Measurements from ENCODE around the gene DPEP2NB.
"Not testable (repeated sequence)": the region's sequence is repeated elsewhere in the genome, so short reads cannot be mapped to it uniquely, and the experiment has no call there.

DPEP2NB gene

GRCh38 chr16:67982011-67982696, 33.6 kb downstream of the DPEP2NB start:
- DNase-seq (ENCODE audit: low spot score): no peak

DNA sequence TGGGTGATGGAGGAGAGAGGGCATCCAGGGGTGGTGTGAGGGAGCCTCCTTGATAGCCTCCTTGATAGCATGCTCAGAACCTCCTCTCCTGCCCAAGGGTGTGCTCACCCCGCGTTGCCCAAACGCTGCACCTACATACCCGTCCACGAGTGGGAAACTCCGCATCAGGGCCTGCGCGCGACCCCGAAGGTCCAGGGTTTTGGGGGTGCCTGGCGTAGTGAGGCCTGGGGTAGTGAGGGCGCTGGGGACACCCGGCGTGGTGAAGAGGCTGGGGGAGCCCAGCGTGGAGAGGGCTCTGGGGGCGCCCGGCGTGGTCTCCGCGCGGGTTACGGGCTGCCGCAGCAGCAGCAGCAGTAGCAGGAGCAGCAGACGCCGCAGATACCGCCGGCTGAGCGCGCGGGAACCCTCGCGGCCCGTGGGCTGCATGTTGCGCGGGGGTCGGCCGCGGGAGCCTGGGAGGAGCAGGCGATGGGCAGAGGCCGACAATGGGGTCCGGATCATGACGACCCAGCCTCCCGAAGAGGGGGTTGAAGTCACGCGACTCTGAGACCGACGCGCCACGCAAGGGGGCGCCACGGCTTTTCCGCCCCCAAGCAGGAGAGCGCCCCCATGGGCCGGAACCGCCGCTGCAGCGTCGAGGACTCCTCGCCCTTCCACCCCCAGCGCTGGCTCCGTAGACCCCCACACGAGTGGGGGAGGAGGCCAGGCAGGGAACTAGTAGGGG, 35.6 kb downstream of the DPEP2NB start, which contains the start of gene DPEP3:
Gene DPEP3, minus strand, starts transcription at position 545 of the 724 bp plus-strand sequence. Its CDS starts 119 bp downstream, at position 426.
- no peak for DNase-seq (ENCODE audit: low spot score)

DNA sequence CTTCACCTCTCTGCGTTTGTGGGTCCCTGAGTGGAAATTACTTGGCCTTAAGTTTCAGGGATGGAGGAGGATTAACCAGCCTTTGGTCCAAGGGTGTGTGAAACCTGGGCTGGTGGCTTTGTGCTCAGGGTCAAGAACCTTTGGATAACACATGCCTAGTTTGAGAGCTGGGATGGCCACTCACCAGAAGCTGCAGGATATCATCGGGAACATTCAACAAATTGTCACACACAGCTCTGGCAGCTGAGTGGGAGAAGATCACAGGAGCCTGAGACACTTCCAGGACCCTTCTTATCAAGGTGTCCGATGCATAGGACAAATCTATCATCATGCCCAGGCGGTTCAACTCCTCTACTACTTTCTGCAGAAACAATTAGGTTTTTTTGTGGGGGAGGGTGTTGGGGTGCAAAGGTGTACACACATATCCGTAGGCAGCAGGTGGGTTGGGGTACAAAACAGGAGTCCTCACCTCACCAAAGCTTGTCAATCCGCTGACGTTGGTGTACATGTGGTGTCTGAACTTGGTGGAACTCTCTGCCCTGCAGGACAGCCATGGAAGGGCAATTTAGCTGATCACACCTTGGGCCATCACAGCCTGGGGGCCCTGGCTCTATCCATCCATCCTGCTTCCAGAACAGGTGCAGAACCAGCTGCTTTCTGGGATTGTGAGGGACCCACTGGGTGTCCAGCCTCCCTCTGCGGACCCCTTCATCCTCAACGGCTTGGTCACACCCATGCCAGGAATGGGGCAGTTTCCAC, 38.1 kb downstream of the DPEP2NB start:
- DNase-seq (ENCODE audit: low spot score): no peak

GRCh38 chr16:67977005-67977404, 38.7 kb downstream of the DPEP2NB start:
- no peak for DNase-seq (ENCODE audit: low spot score)

- no peak for DNase-seq (ENCODE audit: low spot score)
These were observed 39.5 kb downstream of the DPEP2NB start for GRCh38 chr16:67976205-67976604.

DNA sequence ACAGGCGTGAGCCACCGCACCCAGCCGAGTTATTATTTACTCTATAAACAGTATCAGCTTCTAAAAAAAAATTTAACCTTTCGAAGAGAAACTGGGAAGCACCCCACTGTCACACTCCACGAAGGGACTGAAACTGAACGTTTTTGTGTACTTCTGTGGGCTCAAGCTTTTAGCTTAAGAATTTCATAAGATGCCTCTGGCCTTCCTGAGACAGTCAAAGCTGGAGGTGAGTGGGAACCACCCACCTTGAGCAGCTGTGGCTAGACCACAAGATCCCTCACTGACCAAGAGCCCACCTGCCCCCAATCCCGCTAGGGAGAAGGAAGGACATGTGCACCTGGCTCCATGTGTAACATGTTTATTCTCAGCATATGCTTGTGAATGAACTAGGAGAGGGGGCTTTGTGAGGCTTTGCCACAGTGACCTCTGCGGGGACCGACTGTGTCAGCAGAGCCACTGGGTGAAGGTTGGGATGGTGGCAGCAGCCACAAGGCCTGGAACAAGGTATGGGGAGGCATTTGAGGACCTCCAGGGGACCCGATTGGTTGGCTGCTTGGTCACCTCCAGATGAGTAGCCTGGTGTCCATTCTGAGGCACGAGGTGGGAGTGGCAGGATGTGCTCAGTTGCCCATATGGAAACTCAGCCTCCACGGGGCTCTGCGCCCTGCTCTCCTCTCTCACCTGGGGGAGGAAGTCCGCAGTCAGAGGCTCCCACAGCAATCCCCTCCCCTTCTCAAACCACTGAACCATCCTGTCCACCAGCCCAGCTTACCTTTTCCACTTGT, 40.2 kb downstream of the DPEP2NB start:
- no peak for DNase-seq (ENCODE audit: low spot score)

DNA sequence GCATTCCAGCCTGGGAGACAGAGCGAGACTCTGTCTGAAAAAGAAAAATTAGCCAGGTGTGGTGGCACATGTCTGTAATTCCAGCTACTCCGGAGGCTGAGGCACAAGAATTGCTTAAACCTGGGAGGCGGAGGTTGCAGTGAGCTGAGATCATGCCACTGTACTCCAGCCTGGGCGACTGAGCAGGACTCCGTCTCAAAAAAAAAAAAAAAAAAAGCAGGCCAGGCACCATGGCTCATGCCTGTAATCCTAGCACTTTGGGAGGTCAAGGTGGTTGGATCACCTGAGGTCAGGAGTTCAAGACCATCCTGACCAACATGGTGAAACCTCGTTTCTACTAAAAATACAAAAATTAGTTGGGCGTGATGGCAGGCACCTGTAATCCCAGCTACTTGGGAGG, 43.4 kb downstream of the DPEP2NB start:
- not testable (repeated sequence) for DNase-seq (ENCODE audit: low spot score)

DNA sequence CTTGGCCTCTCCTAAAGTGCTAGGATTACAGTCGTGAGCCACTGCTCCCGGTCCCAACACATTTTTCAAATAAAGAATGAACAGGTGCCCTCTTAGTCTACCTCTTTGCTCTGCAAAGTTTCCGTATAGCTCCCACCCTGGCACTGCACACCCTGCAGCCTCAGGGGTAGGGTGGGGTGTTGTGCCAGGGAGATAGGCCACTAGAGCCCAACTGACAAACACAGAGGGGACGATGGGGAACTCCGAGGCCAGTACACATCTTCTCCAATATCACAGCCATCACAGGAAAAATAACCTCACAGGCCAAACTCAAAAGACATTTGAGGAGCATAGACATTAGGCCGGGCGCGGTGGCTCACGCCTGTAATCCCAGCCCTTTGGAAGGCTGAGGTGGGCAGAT, 44.6 kb downstream of the DPEP2NB start:
- no peak for DNase-seq (ENCODE audit: low spot score)

- DNase-seq (ENCODE audit: low spot score): no peak
These were observed 46.3 kb downstream of the DPEP2NB start for GRCh38 chr16:67969254-67970039.

- peak; percentile 58 for DNase-seq (ENCODE audit: low spot score)
These were observed 47.1 kb downstream of the DPEP2NB start, which contains the start of gene SLC12A4 for GRCh38 chr16:67968400-67969253. SLC12A4 (minus strand) TSS chr16:67968637; CDS start chr16:67968553, 84 bp downstream.

DNA sequence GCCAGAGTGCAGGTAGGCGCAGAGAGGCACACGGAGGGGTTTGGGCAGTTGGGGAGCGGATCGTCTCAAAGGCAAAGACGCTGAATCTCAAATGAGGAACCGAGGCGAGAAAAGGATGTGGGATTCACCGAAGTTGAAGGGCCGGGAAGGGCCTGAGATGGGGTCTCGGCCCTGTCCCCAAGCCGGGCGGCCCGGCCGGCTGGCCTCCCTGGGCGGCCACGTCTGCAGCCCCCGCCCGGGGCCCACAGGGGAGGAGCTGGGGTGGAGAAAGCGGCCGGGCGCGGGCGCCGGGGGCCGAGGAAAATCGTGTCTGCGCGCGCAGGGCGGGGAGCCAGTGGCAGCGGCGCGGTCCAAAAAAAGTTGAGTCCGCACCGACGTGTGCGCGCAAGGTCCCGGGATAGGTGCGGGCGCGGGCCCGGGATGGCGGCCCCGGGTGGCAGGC, 47.7 kb downstream of the DPEP2NB start:
- DNase-seq (ENCODE audit: low spot score): no peak

DNA sequence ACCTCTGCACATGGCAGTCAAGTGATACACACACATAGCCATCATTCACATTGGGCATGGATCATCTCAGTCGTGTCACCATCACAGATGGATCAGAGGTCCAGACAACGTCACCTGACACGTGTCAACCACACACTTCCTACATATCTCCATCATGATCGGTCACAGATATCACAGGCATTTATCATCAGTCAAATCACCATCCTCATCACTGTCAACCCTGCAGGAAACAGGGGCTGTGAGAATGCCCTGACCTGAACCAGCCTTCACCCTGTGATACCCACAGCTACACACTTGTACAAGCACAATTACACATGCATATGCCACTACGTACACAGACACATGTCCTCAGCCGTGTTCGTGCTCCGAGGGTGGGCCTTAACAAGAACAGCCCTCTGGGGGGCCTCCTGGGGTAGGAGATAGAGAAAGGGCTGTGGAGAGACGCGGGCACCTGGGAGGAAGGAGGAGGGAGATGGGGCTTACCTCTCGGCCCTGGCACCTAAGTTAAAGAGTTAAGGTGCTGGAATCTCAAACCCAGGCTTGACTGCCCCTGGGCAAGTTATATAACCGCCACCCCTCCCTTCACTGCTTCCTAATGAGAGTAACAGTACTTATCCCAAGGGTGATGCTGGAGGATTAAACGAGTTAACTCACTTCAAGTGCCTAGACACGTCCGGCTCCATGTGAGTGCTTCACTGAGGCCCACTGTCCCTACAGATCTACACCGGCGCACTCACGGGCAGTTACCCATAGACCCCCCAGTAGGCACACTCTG, 48.3 kb downstream of the DPEP2NB start:
- DNase-seq (ENCODE audit: low spot score): no peak

GRCh38 chr16:67966549-67967182, 49.0 kb downstream of the DPEP2NB start:
- DNase-seq (ENCODE audit: low spot score): no peak

GRCh38 chr16:67965668-67966548, 49.8 kb downstream of the DPEP2NB start:
- DNase-seq (ENCODE audit: low spot score): no peak

DNA sequence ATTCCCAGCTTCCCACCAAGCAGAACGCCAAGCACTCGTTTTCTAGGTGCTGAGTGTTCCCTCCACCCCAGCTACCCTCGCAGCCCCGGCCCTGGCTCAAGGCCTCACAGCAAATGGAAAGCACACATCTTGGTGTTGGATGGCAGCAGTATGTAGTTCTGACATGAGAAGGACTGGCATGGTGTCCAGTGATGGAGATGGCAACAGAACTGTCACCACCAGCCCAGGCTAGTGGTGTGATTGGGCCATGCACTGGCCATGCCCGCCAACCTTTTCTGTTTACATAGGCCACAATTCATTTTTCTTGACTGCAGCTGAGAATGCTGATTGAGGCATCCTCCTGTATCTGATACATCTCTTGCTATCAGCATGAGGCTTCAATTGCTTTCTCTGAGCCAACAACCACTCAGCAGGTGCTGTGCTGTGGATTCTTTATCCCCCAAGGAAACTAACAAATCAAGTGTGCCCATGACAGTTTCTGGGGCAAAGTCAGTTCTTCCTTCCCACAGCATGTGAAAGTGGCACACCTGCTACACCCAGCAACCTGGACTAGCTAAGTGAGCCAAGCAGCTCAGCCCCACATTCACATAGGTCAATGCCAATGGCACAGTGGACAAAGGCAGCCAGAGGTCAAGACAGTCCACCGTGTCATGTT, 51.1 kb downstream of the DPEP2NB start:
- no peak for DNase-seq (ENCODE audit: low spot score)

DNA sequence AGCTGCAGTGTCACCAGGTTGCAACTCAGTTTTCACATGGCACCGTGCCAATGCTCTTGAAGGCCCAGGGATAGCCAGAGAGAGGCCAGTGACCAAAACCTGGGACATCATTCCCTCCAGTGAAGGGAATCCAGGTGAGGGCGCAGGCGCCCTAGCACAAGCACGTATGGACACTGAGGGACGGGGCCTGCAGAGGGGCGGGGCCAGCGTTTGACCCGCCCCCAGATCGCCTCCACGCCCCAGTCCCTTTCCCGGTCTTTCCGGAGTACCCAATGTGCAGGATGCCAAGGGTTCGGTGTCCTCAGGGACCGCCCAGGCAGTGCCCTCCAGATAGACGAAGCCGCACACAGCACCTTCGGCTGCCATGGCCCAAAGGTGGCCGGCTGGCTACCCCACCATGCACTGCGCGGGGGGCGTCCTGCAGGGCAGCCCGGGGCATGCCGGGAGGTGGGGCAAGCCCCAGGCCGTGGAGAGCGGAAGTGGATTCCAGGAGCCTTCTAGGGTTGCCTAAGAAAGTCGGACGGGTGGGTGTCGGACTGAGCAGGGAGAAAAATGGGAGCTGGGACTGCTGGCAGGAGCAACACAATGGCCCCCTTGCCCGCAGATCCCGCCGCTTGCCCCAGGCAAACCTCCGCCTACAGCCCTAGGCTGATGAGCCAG, 51.9 kb downstream of the DPEP2NB start:
- no peak for DNase-seq (ENCODE audit: low spot score)

Measured in Ammon's horn (tissue), 1 donor.